HG03575 (cell line): ENCODE measurements around the gene SMKR1.
"Not testable (repeated sequence)": the region's sequence is repeated elsewhere in the genome, so short reads cannot be mapped to it uniquely, and the experiment has no call there.

Source experiments
- ATAC-seq: cut with Tn5 transposase; IDR thresholded peaks from one replicate; pipeline ENCODE4 v1.9.1; 2021; ENCODE audit not compliant: unreplicated experiment, insufficient number of reproducible peaks, low FRiP score; ENCODE audit errors: extremely low read depth

The SMKR1 gene

GRCh38 chr7:129501760-129502707 lies at the start of gene SMKR1:
Gene SMKR1 (plus strand): TSS chr7:129502531. CDS start chr7:129502825, 294 bp downstream.
- ATAC-seq = no peak

- no peak for ATAC-seq
Measured at GRCh38 chr7:129452589-129453231, 49.6 kb upstream of the SMKR1 start.

- ATAC-seq = no peak
Measured at GRCh38 chr7:129453510-129454248, 48.7 kb upstream of the SMKR1 start.

GRCh38 chr7:129454249-129454551 lies 48.1 kb upstream of the SMKR1 start:
- no peak for ATAC-seq

GRCh38 chr7:129456421-129456820 lies 45.9 kb upstream of the SMKR1 start:
- no peak for ATAC-seq

GRCh38 chr7:129457101-129457500 lies 45.2 kb upstream of the SMKR1 start:
- ATAC-seq = no peak

- no peak for ATAC-seq
Measured at GRCh38 chr7:129458171-129458570, 44.2 kb upstream of the SMKR1 start.

GRCh38 chr7:129461809-129462208 lies 40.5 kb upstream of the SMKR1 start:
- no peak for ATAC-seq

GRCh38 chr7:129462420-129462819 lies 39.9 kb upstream of the SMKR1 start:
- ATAC-seq = no peak

GRCh38 chr7:129464194-129464593 lies 38.1 kb upstream of the SMKR1 start:
- no peak for ATAC-seq

GRCh38 chr7:129465080-129465479 lies 37.3 kb upstream of the SMKR1 start:
- no peak for ATAC-seq

GRCh38 chr7:129466796-129467195 lies 35.5 kb upstream of the SMKR1 start:
- no peak for ATAC-seq

GRCh38 chr7:129468087-129468486 lies 34.2 kb upstream of the SMKR1 start:
- no peak for ATAC-seq

GRCh38 chr7:129468547-129468946 lies 33.8 kb upstream of the SMKR1 start:
- ATAC-seq = no peak

- ATAC-seq = no peak
Measured at GRCh38 chr7:129469930-129470329, 32.4 kb upstream of the SMKR1 start.

GRCh38 chr7:129470411-129470810 lies 31.9 kb upstream of the SMKR1 start:
- ATAC-seq = no peak

GRCh38 chr7:129471402-129471827 lies 30.9 kb upstream of the SMKR1 start:
- ATAC-seq = no peak

- not testable (repeated sequence) for ATAC-seq
Measured at GRCh38 chr7:129475931-129476330, 26.4 kb upstream of the SMKR1 start.

- ATAC-seq = not testable (repeated sequence)
Measured at GRCh38 chr7:129476398-129476797, 25.9 kb upstream of the SMKR1 start.

GRCh38 chr7:129479831-129480230 lies 22.5 kb upstream of the SMKR1 start:
- no peak for ATAC-seq
